Measurements from ENCODE around the gene HYI.

HYI gene

DNA sequence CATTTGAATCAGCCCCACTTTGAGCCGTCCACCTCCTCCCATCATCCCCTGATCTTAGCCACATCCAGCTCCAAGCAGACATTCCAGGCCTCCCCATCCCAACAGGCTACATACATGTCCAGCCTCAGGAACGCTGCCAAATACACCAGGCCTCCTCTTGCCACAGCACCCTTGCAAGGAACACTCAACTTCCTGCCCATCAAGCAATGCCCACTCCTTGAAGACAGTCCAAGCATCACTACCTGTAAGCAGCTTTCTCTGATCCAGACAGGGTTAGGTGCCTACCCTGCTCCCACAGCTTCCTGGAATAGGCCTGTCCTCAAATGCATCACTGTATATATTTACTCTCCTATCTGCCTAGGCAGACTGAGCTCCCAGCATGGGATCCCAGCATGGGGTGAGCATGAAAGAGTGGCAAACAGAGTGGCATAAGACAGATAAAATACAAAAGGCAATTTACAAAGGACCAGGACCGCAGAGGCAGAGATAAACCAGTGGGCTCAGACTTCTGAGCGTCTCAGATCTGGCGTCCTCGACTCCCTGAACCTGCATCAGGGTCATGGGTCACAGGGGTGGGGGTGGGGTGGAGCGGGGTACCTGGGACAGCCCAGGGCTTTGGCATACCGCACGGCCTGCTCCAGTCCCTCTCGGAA, 816 bp downstream of the HYI start:
- peak overlapping the region; percentile 45 for H3K4me3 ChIP-seq (replicated peaks; ENCODE audit: low read depth, low read length)
- DNase-seq (ENCODE audit: extremely low read depth, low read depth) = no peak
- TF ChIP-seq CTCF (IDR thresholded peaks at IDR 0.05; ENCODE audit: low read depth, low read length, missing control alignments) = no peak

- no peak for TF ChIP-seq CTCF (IDR thresholded peaks at IDR 0.05; ENCODE audit: low read depth, low read length, missing control alignments)
- DNase-seq (ENCODE audit: extremely low read depth, low read depth) = no peak
- H3K4me3 ChIP-seq (replicated peaks; ENCODE audit: low read depth, low read length) = no peak overlapping the region; the same call in 1 of the 2 replicates
These were observed 1.8 kb downstream of the HYI start for GRCh38 chr1:43451701-43452532.

DNA sequence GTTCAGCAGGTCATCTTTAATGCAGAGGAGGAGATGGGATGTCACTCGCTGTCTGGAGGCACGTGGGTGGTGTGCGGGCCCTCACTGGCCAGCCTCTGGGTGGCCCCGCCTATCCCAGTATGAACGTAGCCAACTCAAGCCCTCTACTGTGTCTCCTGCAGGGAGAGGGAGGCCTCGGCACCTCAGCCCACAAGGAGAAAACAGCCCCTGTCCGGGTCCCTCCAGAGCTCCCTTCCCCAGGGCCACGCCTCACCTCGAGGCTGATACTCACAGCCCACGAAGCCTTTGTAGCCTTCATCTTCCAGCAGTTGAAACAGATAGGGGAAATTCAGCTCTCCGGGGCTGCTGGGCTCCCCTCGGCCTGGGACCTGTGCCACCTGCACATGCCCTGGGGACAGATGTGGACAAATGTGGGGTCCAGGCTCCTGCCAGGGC, 2.6 kb downstream of the HYI start:
- DNase-seq (ENCODE audit: extremely low read depth, low read depth) = no peak
- TF ChIP-seq CTCF (IDR thresholded peaks at IDR 0.05; ENCODE audit: low read depth, low read length, missing control alignments) = no peak
- H3K4me3 ChIP-seq (replicated peaks; ENCODE audit: low read depth, low read length) = no peak overlapping the region

DNA sequence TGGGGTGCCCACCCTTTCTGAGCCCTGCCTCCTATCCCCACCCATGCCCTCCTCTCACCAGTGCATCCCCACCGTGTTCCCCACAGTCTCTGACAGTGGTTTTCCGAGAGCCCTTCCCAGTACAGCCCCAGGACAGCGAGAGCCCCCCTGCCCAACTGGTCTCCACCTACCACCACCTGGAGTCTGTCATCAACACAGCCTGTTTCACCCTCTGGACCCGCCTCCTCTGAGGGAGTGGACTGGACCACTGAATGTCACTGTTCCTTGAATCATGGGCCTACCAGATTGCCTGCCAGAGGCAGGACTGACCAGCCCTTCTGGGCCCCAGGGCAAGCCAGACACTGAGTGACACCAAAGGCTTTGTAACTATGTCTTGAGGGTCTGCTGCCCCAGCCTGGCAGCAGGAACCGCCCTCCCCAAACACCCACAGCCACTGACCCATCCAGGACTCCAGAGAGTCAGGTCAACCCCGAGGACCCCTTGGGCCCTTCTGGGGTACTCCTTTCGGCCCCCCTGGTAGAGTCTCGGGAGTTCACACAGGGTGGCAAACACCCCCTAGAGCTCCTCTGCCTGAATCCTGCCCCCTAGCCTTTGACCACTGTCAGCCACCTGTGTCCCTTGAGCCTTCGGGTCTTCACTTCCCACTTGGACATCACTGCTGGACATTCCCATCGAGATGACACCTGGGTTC, 3.3 kb downstream of the HYI start:
- DNase-seq (ENCODE audit: extremely low read depth, low read depth) = no peak
- TF ChIP-seq CTCF (IDR thresholded peaks at IDR 0.05; ENCODE audit: low read depth, low read length, missing control alignments) = no peak
- H3K4me3 ChIP-seq (replicated peaks; ENCODE audit: low read depth, low read length) = no peak overlapping the region

DNA sequence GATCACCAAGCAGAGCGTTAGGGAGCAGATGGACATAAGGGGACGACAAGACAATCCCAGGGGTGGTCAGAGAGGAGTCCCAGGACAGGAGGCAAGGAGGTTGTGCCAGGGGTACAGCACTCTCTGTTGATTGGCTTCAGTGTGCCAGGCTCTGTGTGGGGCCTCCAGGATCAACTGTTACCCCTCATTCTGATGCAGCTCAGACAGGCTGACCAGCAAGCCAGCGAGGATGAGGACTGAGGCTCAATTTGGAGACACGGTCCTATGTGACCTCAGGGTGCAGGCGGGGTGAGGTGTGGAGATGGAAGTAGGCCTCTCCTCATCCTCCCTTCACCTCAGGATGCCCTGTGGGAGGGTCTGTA, 4.0 kb downstream of the HYI start:
- H3K4me3 ChIP-seq (replicated peaks; ENCODE audit: low read depth, low read length) = no peak overlapping the region
- no peak for DNase-seq (ENCODE audit: extremely low read depth, low read depth)
- TF ChIP-seq CTCF (IDR thresholded peaks at IDR 0.05; ENCODE audit: low read depth, low read length, missing control alignments) = no peak

GRCh38 chr1:43448955-43449707, 4.6 kb downstream of the HYI start:
- TF ChIP-seq CTCF (IDR thresholded peaks at IDR 0.05; ENCODE audit: low read depth, low read length, missing control alignments) = no peak
- H3K4me3 ChIP-seq (replicated peaks; ENCODE audit: low read depth, low read length) = no peak overlapping the region
- no peak for DNase-seq (ENCODE audit: extremely low read depth, low read depth)
